AG09319 (cell line): Measurements from ENCODE around the gene SPTBN4.

ENCODE experiments used
- DNase-seq: peaks from one replicate; pipeline ENCODE4 v3.0.0-alpha.2; 2010; ENCODE audit warnings: low read depth; ENCODE audit errors: extremely low read depth
- TF ChIP-seq, protein P1 (sequence below): IDR thresholded peaks from 2 replicates; pipeline ENCODE4 v1.5.1; 2011; ENCODE audit warnings: low read depth, mild to moderate bottlenecking, inconsistent platforms, low read length, moderate library complexity

SPTBN4 gene

DNA sequence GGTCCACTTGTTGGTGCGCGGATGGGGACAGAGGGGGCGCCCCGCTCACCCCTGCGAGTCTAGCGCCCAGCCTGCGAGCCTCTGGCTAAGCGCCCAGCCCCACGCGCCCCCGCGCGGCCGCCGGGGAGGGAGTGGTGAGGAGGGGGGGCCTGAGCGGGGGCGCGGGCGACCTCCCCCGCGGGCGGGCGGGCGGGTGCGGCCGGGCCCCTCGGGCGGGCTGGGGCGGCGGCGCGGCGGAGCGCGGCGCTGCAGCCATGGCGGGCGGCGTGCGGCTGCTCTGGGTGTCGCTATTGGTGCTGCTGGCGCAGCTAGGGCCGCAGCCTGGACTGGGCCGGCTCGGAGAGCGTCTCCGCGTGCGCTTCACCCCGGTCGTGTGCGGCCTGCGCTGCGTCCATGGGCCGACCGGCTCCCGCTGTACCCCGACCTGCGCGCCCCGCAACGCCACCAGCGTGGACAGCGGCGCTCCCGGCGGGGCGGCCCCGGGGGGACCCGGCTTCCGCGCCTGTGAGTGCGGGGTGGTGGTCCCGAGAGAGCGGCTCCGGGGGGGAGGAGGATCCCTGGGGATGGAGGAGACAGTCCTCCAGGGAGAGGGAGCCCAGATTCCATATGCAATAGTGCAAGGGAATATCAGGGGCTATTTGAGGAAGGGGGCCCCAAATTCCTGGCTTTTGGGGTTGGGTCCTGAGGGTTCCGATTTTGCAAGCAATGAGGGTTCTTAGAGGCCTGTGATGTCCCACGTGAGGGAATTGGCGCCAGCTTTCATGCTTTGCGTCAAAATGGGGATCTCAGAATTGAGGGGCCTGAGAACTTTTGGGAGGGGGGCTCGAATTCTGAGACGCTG is 134.6 kb downstream of the SPTBN4 start, which contains the start of gene LTBP4:
TSS of gene LTBP4 (plus strand) at position 236 of the 841 bp plus-strand sequence. CDS start at position 255, 19 bp downstream.
- TF ChIP-seq, protein P1, sequence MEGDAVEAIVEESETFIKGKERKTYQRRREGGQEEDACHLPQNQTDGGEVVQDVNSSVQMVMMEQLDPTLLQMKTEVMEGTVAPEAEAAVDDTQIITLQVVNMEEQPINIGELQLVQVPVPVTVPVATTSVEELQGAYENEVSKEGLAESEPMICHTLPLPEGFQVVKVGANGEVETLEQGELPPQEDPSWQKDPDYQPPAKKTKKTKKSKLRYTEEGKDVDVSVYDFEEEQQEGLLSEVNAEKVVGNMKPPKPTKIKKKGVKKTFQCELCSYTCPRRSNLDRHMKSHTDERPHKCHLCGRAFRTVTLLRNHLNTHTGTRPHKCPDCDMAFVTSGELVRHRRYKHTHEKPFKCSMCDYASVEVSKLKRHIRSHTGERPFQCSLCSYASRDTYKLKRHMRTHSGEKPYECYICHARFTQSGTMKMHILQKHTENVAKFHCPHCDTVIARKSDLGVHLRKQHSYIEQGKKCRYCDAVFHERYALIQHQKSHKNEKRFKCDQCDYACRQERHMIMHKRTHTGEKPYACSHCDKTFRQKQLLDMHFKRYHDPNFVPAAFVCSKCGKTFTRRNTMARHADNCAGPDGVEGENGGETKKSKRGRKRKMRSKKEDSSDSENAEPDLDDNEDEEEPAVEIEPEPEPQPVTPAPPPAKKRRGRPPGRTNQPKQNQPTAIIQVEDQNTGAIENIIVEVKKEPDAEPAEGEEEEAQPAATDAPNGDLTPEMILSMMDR, result no peak; the same call in 1 of the 2 replicates
- no peak for DNase-seq

DNA sequence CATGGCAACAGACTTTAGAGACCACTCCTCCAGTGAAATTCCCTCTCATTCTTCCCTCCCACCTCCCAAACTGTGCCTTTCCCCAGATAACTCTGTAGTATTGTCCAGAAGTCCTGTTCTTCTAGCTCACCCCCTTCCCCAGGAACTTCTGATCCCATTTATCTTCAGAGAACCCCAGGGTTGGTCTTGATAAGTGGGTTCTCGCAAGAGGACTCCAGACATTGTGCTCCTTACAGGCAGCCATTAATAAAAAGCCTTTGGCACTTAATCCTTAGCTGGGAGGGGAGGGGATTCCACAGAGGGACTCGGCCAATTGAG is 136.2 kb downstream of the SPTBN4 start:
- TF ChIP-seq, protein P1, result no peak
- DNase-seq, result no peak

DNA sequence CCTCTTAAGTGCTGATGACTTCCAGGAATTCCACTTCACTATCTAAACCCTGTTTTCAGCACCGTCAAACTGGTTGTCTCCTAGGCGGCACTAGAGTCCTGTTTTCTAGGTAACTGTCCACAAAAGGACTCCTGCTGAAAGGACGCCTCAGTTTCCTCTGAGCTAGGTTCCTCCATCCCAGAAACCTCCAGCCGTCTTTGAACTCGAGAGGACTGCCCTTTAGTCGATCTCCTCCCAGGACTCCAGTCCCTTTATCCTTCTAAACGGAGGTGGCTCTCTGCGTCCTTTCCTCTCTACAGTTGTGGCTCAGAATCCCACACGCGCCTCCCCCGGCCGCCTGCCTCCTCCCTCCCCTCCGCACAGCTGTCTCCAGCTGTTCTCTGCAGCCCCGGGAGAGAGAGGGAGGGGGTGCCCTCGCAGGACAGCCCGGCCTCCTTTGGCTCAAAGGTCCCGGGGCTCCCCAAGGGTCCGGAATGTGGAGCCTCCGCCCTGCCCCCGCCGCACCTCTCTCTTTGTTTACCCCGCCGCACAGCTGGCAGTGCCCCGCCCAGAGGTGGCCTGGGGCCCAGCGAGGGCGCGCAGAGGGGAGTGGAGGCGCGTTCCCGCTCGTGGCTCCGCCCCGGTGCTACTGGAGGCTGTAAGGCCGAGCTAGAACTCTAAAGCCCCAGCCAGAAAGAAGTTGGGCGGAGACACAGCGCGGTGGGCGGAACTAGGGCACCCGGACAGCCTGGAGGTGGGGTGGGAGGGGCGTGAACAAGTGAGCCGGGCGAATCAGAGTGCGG is 136.8 kb downstream of the SPTBN4 start:
- DNase-seq, result peak; percentile 83
- TF ChIP-seq, protein P1, result peak; percentile 12; the same call in 1 of the 2 replicates

DNA sequence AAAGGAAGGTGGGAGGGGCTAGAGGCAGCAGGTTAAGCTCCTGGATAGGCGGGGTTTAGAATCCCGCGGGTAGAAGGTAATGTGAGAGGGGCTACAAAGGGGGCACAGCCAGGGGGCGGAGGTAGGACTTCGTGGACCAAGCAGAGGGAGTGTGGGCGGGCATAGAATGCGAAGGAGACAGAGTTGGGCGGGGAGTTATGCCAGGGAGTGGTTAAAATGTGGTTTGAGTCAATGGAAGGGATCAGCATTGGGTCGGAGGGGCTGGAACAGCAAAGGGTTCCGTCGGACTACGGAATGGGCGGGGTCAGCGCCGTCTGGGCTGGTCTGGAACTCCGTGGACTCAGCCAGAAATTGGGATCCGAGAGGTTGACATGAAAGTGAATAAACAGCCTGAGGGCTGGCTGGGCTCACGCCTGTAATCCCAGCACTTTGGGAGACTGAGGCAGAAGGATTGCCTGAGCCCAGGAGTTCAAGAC is 137.4 kb downstream of the SPTBN4 start:
- TF ChIP-seq, protein P1, result no peak
- no peak for DNase-seq

DNA sequence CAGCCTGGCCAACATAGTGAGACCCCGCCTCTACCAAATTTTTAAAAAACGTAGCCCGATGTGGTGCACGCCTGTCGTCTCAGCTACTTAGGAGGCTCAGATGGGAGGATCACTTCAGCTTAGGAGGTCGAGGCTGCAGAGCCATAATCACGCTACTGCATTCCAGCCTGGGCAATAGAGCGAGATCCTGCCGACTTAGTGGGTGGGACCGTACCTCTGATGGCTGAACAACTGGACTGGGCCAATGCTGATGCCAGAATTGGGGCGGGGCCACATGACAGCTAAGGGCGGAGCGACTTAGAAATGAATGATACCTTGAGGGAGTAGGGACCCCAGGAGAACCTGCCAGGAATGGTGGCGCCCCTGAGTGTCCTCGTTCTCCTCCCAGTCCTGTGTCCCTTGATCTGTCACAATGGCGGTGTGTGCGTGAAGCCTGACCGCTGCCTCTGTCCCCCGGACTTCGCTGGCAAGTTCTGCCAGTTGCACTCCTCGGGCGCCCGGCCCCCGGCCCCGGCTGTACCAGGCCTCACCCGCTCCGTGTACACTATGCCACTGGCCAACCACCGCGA is 137.9 kb downstream of the SPTBN4 start:
- DNase-seq, result no peak
- TF ChIP-seq, protein P1, result no peak

DNA sequence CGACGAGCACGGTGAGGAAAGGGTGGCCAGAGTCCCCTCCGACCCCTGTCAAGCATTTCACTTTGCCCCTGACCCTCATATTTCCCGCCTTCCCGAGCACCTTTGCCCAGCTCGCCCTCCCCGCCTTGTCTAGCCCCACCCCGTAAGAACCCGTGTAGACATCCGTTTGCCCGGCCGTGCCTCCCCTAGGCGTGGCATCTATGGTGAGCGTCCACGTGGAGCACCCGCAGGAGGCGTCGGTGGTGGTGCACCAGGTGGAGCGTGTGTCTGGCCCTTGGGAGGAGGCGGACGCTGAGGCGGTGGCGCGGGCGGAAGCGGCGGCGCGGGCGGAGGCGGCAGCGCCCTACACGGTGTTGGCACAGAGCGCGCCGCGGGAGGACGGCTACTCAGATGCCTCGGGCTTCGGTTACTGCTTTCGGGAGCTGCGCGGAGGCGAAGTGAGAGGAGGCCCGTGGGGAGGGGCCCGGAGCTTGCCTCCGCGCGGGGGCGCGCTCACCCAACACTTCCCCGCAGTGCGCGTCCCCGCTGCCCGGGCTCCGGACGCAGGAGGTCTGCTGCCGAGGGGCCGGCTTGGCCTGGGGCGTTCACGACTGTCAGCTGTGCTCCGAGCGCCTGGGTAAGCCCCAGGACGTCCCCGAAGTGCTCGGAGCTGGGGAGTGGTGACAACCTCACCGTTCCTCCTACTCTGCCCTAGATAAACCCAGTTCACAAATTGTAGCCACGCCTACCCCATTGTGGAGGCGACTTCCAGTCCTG is 138.6 kb downstream of the SPTBN4 start:
- TF ChIP-seq, protein P1, result peak; percentile 12
- no peak for DNase-seq
